Right atrium auricular region (tissue), 2 donors: ENCODE measurements around the gene ZMIZ1. TPM values are rescaled to one million over a fixed set of nuclear protein-coding genes. Genes with fewer than 3 reads are reported as not detected.
"Not testable (repeated sequence)": the region's sequence is repeated elsewhere in the genome, so short reads cannot be mapped to it uniquely, and the experiment has no call there.

Source experiments
- DNase-seq: peaks from one replicate; pipeline ENCODE4 v3.0.0-alpha.2; 2019; ENCODE audit warnings: low spot score
- H3K27ac ChIP-seq, 2 donors: fragments of 200-600 bp; sonication (generic); 1 replicate in 1 of 2; 2 replicates in 1 of 2; pipeline ENCODE4 v1.5.1; 2016 to 2019
- H3K27me3 ChIP-seq, 2 donors: fragments of 200-600 bp; sonication (generic); one replicate each; pipeline versions ENCODE4 v1.5.1 to v1.6.0; 2017 to 2019
- H3K36me3 ChIP-seq: fragments of 200-600 bp; sonication (generic); one replicate; pipeline ENCODE4 v1.5.1; 2016
- H3K4me1 ChIP-seq, 2 donors: fragments of 200-600 bp; sonication (generic); one replicate each; pipeline versions ENCODE4 v1.5.1 to v1.6.0; 2017 to 2019
- H3K4me3 ChIP-seq, 2 donors: fragments of 200-600 bp; sonication (generic); 1 replicate in 1 of 2; 2 replicates in 1 of 2; pipeline ENCODE4 v1.5.1; 2017 to 2019; ENCODE audit warnings: mild to moderate bottlenecking in 1 of 2, moderate library complexity in 1 of 2
- H3K9me3 ChIP-seq, 2 donors: fragments of 200-600 bp; sonication (generic); one replicate each; pipeline ENCODE4 v1.5.1; 2019
- CTCF ChIP-seq, 2 donors: fragments of 200-600 bp; sonication (generic); IDR thresholded peaks; one replicate each; pipeline ENCODE4 v1.5.1; 2019; ENCODE audit warnings: antibody characterized with exemption in 2 of 2
- total RNA-seq, 2 donors: library from RNA; depleted of rRNA; stranded (reverse); fragments of >200 nt; gene quantifications; one replicate each; pipeline ENCODE4 v1.1.0, GENCODE V29; 2016

The ZMIZ1 gene
- total RNA-seq, 2 donors from 2014 or later: 59.3 to 71.0 TPM

GRCh38 chr10:79334573-79334972 is 265.8 kb downstream of the ZMIZ1 start:
- Histone ChIP-seq H3K27me3 (no peaks in the 10 kb centered on the region), H3K4me1 (no peaks in the 10 kb centered on the region), H3K36me3 (no peaks in the 10 kb centered on the region), H3K9me3 (no peaks in the 10 kb centered on the region), H3K4me3 (no peak overlapping the region), H3K27ac (no peak overlapping the region)
- no peak for DNase-seq
- TF ChIP-seq CTCF (IDR thresholded peaks at IDR 0.05): no peak

- no peaks in the 10 kb centered on the region for H3K36me3 ChIP-seq
- no peak for DNase-seq
- H3K4me3 ChIP-seq: no peak overlapping the region
- no peak for TF ChIP-seq CTCF (IDR thresholded peaks at IDR 0.05)
- no peaks in the 10 kb centered on the region for H3K9me3 ChIP-seq
- H3K4me1 ChIP-seq: no peaks in the 10 kb centered on the region
- H3K27ac ChIP-seq: no peak overlapping the region
- H3K27me3 ChIP-seq: no peaks in the 10 kb centered on the region
These were observed 266.3 kb downstream of the ZMIZ1 start for GRCh38 chr10:79335094-79335469.

GRCh38 chr10:79335470-79336235 is 266.9 kb downstream of the ZMIZ1 start:
- Histone ChIP-seq H3K36me3 (no peaks in the 10 kb centered on the region), H3K4me1 (no peaks in the 10 kb centered on the region), H3K27ac (no peak overlapping the region), H3K4me3 (no peak overlapping the region), H3K27me3 (no peaks in the 10 kb centered on the region), H3K9me3 (no peaks in the 10 kb centered on the region)
- TF ChIP-seq CTCF (IDR thresholded peaks at IDR 0.05): no peak
- no peak for DNase-seq

- Histone ChIP-seq H3K36me3 (no peaks in the 10 kb centered on the region), H3K4me3 (no peak overlapping the region), H3K4me1 (no peaks in the 10 kb centered on the region), H3K27me3 (no peaks in the 10 kb centered on the region), H3K27ac (no peak overlapping the region), H3K9me3 (no peaks in the 10 kb centered on the region)
- no peak for TF ChIP-seq CTCF (IDR thresholded peaks at IDR 0.05)
- DNase-seq: no peak
These were observed 267.5 kb downstream of the ZMIZ1 start for GRCh38 chr10:79336276-79336675.

- Histone ChIP-seq H3K4me3 (no peak overlapping the region), H3K27me3 (no peaks in the 10 kb centered on the region), H3K27ac (no peak overlapping the region), H3K4me1 (no peaks in the 10 kb centered on the region), H3K36me3 (no peaks in the 10 kb centered on the region), H3K9me3 (no peaks in the 10 kb centered on the region)
- TF ChIP-seq CTCF (IDR thresholded peaks at IDR 0.05): no peak
- no peak for DNase-seq
These were observed 268.0 kb downstream of the ZMIZ1 start for GRCh38 chr10:79336739-79337138.

GRCh38 chr10:79337783-79338469 is 269.2 kb downstream of the ZMIZ1 start:
- H3K4me1 ChIP-seq, H3K9me3 ChIP-seq, H3K27ac ChIP-seq, H3K36me3 ChIP-seq, DNase-seq, H3K27me3 ChIP-seq, H3K4me3 ChIP-seq: not testable (repeated sequence)
